ENCODE data around the gene KLHDC7A.

DNA sequence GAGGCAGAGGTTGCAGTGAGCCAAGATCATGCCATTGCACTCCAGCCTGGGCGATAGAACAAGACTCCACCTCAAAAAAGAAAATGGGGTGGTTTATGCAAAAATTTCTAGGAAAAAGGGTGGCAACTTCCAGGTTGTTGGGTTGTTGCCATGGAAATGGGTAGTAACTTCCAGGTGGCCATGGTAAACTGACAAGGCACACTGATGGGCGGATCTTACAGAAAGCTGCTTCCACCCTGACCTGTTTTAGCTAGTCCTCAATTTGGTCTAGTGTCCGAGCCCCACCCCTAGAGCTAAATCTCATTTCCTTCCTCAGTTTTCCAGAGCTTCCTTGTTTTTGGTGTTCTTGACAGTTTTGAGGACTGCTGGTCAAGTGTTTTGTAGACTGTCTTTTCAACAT is 13.6 kb downstream of the KLHDC7A start:
- TF ChIP-seq, protein P1, sequence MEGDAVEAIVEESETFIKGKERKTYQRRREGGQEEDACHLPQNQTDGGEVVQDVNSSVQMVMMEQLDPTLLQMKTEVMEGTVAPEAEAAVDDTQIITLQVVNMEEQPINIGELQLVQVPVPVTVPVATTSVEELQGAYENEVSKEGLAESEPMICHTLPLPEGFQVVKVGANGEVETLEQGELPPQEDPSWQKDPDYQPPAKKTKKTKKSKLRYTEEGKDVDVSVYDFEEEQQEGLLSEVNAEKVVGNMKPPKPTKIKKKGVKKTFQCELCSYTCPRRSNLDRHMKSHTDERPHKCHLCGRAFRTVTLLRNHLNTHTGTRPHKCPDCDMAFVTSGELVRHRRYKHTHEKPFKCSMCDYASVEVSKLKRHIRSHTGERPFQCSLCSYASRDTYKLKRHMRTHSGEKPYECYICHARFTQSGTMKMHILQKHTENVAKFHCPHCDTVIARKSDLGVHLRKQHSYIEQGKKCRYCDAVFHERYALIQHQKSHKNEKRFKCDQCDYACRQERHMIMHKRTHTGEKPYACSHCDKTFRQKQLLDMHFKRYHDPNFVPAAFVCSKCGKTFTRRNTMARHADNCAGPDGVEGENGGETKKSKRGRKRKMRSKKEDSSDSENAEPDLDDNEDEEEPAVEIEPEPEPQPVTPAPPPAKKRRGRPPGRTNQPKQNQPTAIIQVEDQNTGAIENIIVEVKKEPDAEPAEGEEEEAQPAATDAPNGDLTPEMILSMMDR (IDR thresholded peaks at IDR 0.05): no peak
- TF ChIP-seq POLR2A (IDR thresholded peaks at IDR 0.05): no peak

All from heart left ventricle (tissue), 13 donors.